Trophoblast cell (in vitro differentiated cells and primary cell): ENCODE results near the gene GOLT1A.

ENCODE experiments used
- DNase-seq, 2 donors: peaks; one replicate each; pipeline ENCODE4 v3.0.0-alpha.2; 2016
- H2AFZ ChIP-seq: 2 replicates; pipeline ENCODE4 v1.6.1; 2013; ENCODE audit warnings: low read length, moderate library complexity, mild to moderate bottlenecking; ENCODE audit not compliant: insufficient read depth, poor library complexity
- H2AK5ac ChIP-seq: 2 replicates; pipeline ENCODE4 v1.6.1; 2013; ENCODE audit warnings: mild to moderate bottlenecking, low read length
- H2BK120ac ChIP-seq: 2 replicates; pipeline ENCODE4 v1.6.1; 2013; ENCODE audit warnings: low read length, mild to moderate bottlenecking, moderate library complexity; ENCODE audit not compliant: insufficient read depth, poor library complexity
- H2BK12ac ChIP-seq: 2 replicates; pipeline ENCODE4 v1.6.1; 2013; ENCODE audit warnings: mild to moderate bottlenecking, low read length, moderate library complexity
- H2BK5ac ChIP-seq: 2 replicates; pipeline ENCODE4 v1.6.1; 2013; ENCODE audit warnings: low read length, low read depth, moderate library complexity, mild to moderate bottlenecking; ENCODE audit not compliant: poor library complexity
- H3K14ac ChIP-seq: 2 replicates; pipeline ENCODE4 v1.6.1; 2013; ENCODE audit warnings: mild to moderate bottlenecking, low read length
- H3K18ac ChIP-seq: 2 replicates; pipeline ENCODE4 v1.6.1; 2013; ENCODE audit warnings: mild to moderate bottlenecking, low read length
- H3K23ac ChIP-seq: 2 replicates; pipeline ENCODE4 v1.6.1; 2013; ENCODE audit warnings: low read length
- H3K27ac ChIP-seq: 2 replicates; pipeline ENCODE4 v1.5.1; 2013; ENCODE audit warnings: low read depth, mild to moderate bottlenecking, inconsistent platforms, low read length, moderate library complexity
- H3K27me3 ChIP-seq: 2 replicates; pipeline ENCODE4 v1.6.1; 2013; ENCODE audit warnings: inconsistent platforms, mild to moderate bottlenecking, low read length, moderate library complexity; ENCODE audit not compliant: insufficient read depth
- H3K36me3 ChIP-seq, 2 experiments: 1 replicate in 1 of 2; 2 replicates in 1 of 2; pipeline ENCODE4 v1.6.1; 2013; ENCODE audit warnings: low read length in 2 of 2, mild to moderate bottlenecking in 2 of 2, moderate library complexity in 1 of 2; ENCODE audit not compliant: insufficient read depth in 2 of 2, control insufficient read depth in 1 of 2
- H3K4ac ChIP-seq: 2 replicates; pipeline ENCODE4 v1.6.1; 2013; ENCODE audit warnings: low read depth, mild to moderate bottlenecking, low read length, moderate library complexity
- H3K4me1 ChIP-seq, 2 experiments: 1 replicate in 1 of 2; 2 replicates in 1 of 2; pipeline ENCODE4 v1.6.1; 2013; ENCODE audit warnings: low read length in 2 of 2, mild to moderate bottlenecking in 2 of 2, moderate library complexity in 1 of 2; ENCODE audit not compliant: insufficient read depth in 2 of 2, control insufficient read depth in 1 of 2
- H3K4me2 ChIP-seq: 2 replicates; pipeline ENCODE4 v1.6.1; 2013; ENCODE audit warnings: inconsistent platforms, mild to moderate bottlenecking, low read length, moderate library complexity
- H3K4me3 ChIP-seq: 2 replicates; pipeline ENCODE4 v1.5.1; 2013; ENCODE audit warnings: mild to moderate bottlenecking, low read depth, low read length, inconsistent platforms
- H3K79me1 ChIP-seq: one replicate; pipeline ENCODE4 v1.6.1; 2013; ENCODE audit warnings: low read length
- H3K79me2 ChIP-seq: 2 replicates; pipeline ENCODE4 v1.6.1; 2013; ENCODE audit warnings: low read length, mild to moderate bottlenecking; ENCODE audit not compliant: control insufficient read depth, insufficient read depth, poor library complexity
- H3K9ac ChIP-seq: 2 replicates; pipeline ENCODE4 v1.6.1; 2013; ENCODE audit warnings: mild to moderate bottlenecking, low read length
- H3K9me3 ChIP-seq: 2 replicates; pipeline ENCODE4 v1.6.1; 2013; ENCODE audit warnings: low read depth, mild to moderate bottlenecking, control low read depth, inconsistent platforms, low read length; ENCODE audit not compliant: insufficient read depth
- H4K12ac ChIP-seq: 2 replicates; pipeline ENCODE4 v1.6.1; 2013; ENCODE audit warnings: low read depth, mild to moderate bottlenecking, low read length, moderate library complexity
- H4K8ac ChIP-seq: 2 replicates; pipeline ENCODE4 v1.6.1; 2013; ENCODE audit warnings: low read depth, mild to moderate bottlenecking, low read length, moderate library complexity
- H4K91ac ChIP-seq: one replicate; pipeline ENCODE4 v1.6.1; 2013; ENCODE audit warnings: low read depth, mild to moderate bottlenecking, low read length, moderate library complexity
- WGBS: extraction: QIAGEN DNeasy Blood & Tissue Kit; methylation state at CpG from one replicate; pipeline ENCODE4 v1.1.7; 2013; ENCODE audit warnings: missing lambda C conversion rate; ENCODE audit not compliant: insufficient read length, insufficient coverage; ENCODE audit errors: extremely low coverage; 5-methylcytosine and 5-hydroxymethylcytosine counted together

GOLT1A gene

DNA sequence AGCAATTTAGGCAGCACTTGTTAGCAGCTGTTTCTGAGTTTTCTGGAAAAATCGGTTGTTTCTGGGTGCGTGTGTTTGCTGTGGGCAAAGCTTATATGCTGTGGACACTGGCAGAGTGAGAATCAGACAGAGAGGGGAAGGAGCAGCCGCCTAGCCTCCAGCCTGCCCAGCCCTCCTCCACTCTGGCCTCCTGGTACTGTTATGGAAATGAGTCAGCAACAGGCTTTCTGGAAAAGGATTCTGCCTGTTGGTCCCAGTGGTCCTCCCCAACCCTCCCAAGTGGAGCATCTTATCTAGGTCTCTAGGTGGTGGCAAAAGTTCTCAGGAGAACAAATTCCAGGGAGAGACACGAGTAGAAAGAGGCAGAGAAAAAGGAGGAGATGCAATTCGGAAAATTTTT lies 42.2 kb upstream of the GOLT1A start:
- no peak overlapping the region for H3K18ac ChIP-seq
- no peak overlapping the region for H2BK5ac ChIP-seq
- DNase-seq, result peak in 1 of 2 donors; percentile 41
- H3K79me1 ChIP-seq, result no peaks in the 10 kb centered on the region
- WGBS, result no CpG with 5 or more reads among the region's 5 CpGs
- H2AK5ac ChIP-seq, result no peak overlapping the region
- H3K4me1 ChIP-seq, result peaks cover 0 to 8% of the 10 kb centered on the region in 2 experiments
- H2BK12ac ChIP-seq, result no peak overlapping the region
- no peak overlapping the region for H3K23ac ChIP-seq
- no peak overlapping the region for H2BK120ac ChIP-seq
- no peak overlapping the region for H2AFZ ChIP-seq
- H3K9me3 ChIP-seq, result peaks cover 2% of the 10 kb centered on the region
- H3K4me2 ChIP-seq, result no peak overlapping the region
- no peak overlapping the region for H4K12ac ChIP-seq
- no peaks in the 10 kb centered on the region for H3K79me2 ChIP-seq
- no peak overlapping the region for H3K27ac ChIP-seq
- H3K9ac ChIP-seq, result no peak overlapping the region
- H3K36me3 ChIP-seq, result peaks cover 30 to 38% of the 10 kb centered on the region in 2 experiments
- peak overlapping the region; percentile 17 for H4K91ac ChIP-seq
- H3K27me3 ChIP-seq, result no peaks in the 10 kb centered on the region
- no peak overlapping the region for H3K4ac ChIP-seq
- no peak overlapping the region for H3K14ac ChIP-seq
- no peak overlapping the region for H3K4me3 ChIP-seq
- H4K8ac ChIP-seq, result no peak overlapping the region

- no peaks in the 10 kb centered on the region for H3K79me1 ChIP-seq
- H3K79me2 ChIP-seq, result no peaks in the 10 kb centered on the region
- no peak overlapping the region for H2BK5ac ChIP-seq
- H3K36me3 ChIP-seq, result peaks cover 31 to 38% of the 10 kb centered on the region in 2 experiments
- no peak overlapping the region for H2BK12ac ChIP-seq
- H3K27me3 ChIP-seq, result no peaks in the 10 kb centered on the region
- H2BK120ac ChIP-seq, result no peak overlapping the region
- WGBS, result no CpG with 5 or more reads among the region's 5 CpGs
- DNase-seq, result no peak
- H3K14ac ChIP-seq, result no peak overlapping the region
- H3K4me3 ChIP-seq, result no peak overlapping the region
- H3K23ac ChIP-seq, result no peak overlapping the region
- H4K12ac ChIP-seq, result no peak overlapping the region
- peaks cover 2% of the 10 kb centered on the region for H3K9me3 ChIP-seq
- H4K8ac ChIP-seq, result no peak overlapping the region
- no peak overlapping the region for H3K4ac ChIP-seq
- H2AFZ ChIP-seq, result no peak overlapping the region
- no peak overlapping the region for H3K18ac ChIP-seq
- no peak overlapping the region for H3K9ac ChIP-seq
- peaks cover 0 to 8% of the 10 kb centered on the region in 2 experiments for H3K4me1 ChIP-seq
- no peak overlapping the region for H2AK5ac ChIP-seq
- no peak overlapping the region for H3K27ac ChIP-seq
- no peak overlapping the region for H3K4me2 ChIP-seq
- no peak overlapping the region for H4K91ac ChIP-seq
Measured at GRCh38 chr1:204255225-204255624, 41.4 kb upstream of the GOLT1A start.

- Histone ChIP-seq H2BK5ac (no peak overlapping the region), H3K27me3 (no peaks in the 10 kb centered on the region), H4K12ac (no peak overlapping the region), H3K14ac (no peak overlapping the region), H4K91ac (no peak overlapping the region), H3K9me3 (peaks cover 2% of the 10 kb centered on the region), H4K8ac (no peak overlapping the region), H2AK5ac (no peak overlapping the region), H3K4me3 (no peak overlapping the region), H3K4me1 (peaks cover 2 to 8% of the 10 kb centered on the region in 2 experiments), H3K4ac (no peak overlapping the region), H3K79me2 (no peaks in the 10 kb centered on the region), H2AFZ (no peak overlapping the region), H3K18ac (no peak overlapping the region), H3K23ac (no peak overlapping the region), H2BK12ac (no peak overlapping the region), H3K9ac (no peak overlapping the region), H3K79me1 (no peaks in the 10 kb centered on the region), H3K27ac (peak overlapping the region; percentile 6), H3K36me3 (peaks cover 27 to 29% of the 10 kb centered on the region in 2 experiments), H2BK120ac (no peak overlapping the region), H3K4me2 (no peak overlapping the region)
- WGBS, result no CpG with 5 or more reads among the region's 7 CpGs
- DNase-seq, result peak; percentile 76 to 91
Measured at GRCh38 chr1:204254031-204254661, 40.4 kb upstream of the GOLT1A start.

DNA sequence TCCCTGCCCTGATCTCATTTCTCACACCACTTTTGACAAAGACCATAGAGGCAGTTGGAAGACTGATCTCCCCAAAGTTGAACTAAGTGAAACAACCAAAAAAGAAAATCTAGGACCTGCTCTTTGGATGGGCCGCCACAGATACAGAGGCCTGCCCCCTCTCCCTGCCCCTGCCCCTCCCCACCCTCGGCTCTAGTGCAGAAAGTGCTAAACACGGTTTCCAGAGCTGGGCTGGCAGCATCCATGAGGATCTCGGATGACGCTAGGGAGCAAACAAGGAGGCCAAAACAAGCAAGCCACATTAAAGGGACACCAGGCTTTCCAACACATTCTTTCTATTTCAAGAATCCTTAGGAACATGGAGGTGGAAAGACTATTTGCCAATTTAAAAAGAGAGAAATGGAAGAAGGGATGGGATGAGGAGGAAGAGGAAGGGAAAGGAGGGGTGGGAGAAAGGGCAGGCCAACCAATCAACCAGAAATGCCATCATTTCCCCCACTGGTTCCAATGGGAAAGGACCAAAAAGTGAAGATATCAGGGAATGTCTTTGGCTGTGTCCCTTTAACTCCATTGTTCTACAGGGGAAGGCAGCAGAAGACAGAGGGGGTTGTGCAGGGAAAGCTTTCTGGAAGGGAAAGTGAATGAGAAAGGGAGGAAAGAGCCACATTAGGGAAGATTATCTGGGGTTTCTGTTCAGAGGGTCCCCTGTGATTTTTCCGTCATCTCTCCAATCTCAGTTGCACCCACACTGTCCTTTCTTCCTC lies 38.3 kb upstream of the GOLT1A start:
- Histone ChIP-seq H2AFZ (no peak overlapping the region), H3K79me1 (no peaks in the 10 kb centered on the region), H3K79me2 (no peaks in the 10 kb centered on the region), H4K12ac (no peak overlapping the region), H3K27me3 (no peaks in the 10 kb centered on the region), H3K9me3 (peaks cover 2% of the 10 kb centered on the region), H2BK5ac (no peak overlapping the region), H4K8ac (no peak overlapping the region), H3K4me1 (peaks cover 2 to 8% of the 10 kb centered on the region in 2 experiments), H3K23ac (no peak overlapping the region), H3K18ac (no peak overlapping the region), H3K4ac (no peak overlapping the region), H4K91ac (no peak overlapping the region), H3K14ac (no peak overlapping the region), H2BK12ac (no peak overlapping the region), H2AK5ac (no peak overlapping the region), H3K4me2 (no peak overlapping the region), H3K36me3 (peaks cover 28 to 30% of the 10 kb centered on the region in 2 experiments), H3K4me3 (no peak overlapping the region), H3K27ac (no peak overlapping the region), H3K9ac (no peak overlapping the region), H2BK120ac (no peak overlapping the region)
- WGBS, result no CpG with 5 or more reads among the region's 6 CpGs
- DNase-seq, result no peak
